IMR-90 (cell line): ENCODE data around the gene SMIM24. TPM values are rescaled to one million over a fixed set of nuclear protein-coding genes. Genes with fewer than 3 reads are reported as not detected.

Source experiments
- ATAC-seq: fragments of 200-7000 bp; cut with Tn5 transposase; 2 replicates; pipeline ENCODE4 v1.9.1; 2020; ENCODE audit warnings: low read depth, mild to moderate bottlenecking, moderate library complexity
- BruUV-seq: library from RNA; stranded (reverse); fragments of 400-500 nt; replicated peaks from 2 replicates; lab custom pipeline; 2021; lab: Mats Ljungman, UMichigan
- CTCF ChIA-PET: fragments of 300-600 bp; formaldehyde crosslinking; extraction: SDS; loops from one replicate; lab custom pipeline; 2021; ENCODE audit warnings: antibody characterized with exemption; lab: Yijun Ruan, JAX
- POLR2A ChIA-PET: fragments of 300-600 bp; sonication (Branson Sonifier 250); formaldehyde crosslinking; loops from one replicate; lab custom pipeline; 2022; ENCODE audit warnings: antibody characterized with exemption; ENCODE audit not compliant: unreplicated experiment; lab: Charles Lee
- DNase-seq: peaks from one replicate; pipeline ENCODE4 v3.0.0; 2013
- H2AFZ ChIP-seq: replicated peaks from 2 replicates; pipeline ENCODE3; 2013; ENCODE audit warnings: low read length, mild to moderate bottlenecking; ENCODE audit not compliant: poor library complexity
- H2AK5ac ChIP-seq: 2 replicates; pipeline ENCODE4 v1.6.1; 2013; ENCODE audit warnings: low read depth, low read length, inconsistent platforms
- H2AK9ac ChIP-seq: replicated peaks from 2 replicates; pipeline ENCODE3; 2013; ENCODE audit warnings: mild to moderate bottlenecking, low read depth, low read length, moderate library complexity; ENCODE audit not compliant: poor library complexity
- H2BK120ac ChIP-seq: 2 replicates; pipeline ENCODE4 v1.6.1; 2013; ENCODE audit warnings: low read depth, low read length, inconsistent platforms
- H2BK15ac ChIP-seq: 3 replicates; pipeline ENCODE4 v1.6.1; 2013; ENCODE audit warnings: low read depth, low read length, inconsistent platforms
- H2BK20ac ChIP-seq: 2 replicates; pipeline ENCODE4 v1.6.1; 2013; ENCODE audit warnings: low read depth, mild to moderate bottlenecking, inconsistent platforms, low read length, moderate library complexity
- H2BK5ac ChIP-seq: 2 replicates; pipeline ENCODE4 v1.6.1; 2013; ENCODE audit warnings: mild to moderate bottlenecking, low read depth, low read length, inconsistent platforms; ENCODE audit not compliant: poor library complexity, severe bottlenecking
- H3K14ac ChIP-seq: replicated peaks from 2 replicates; pipeline ENCODE4 v1.6.1; 2013; ENCODE audit warnings: low read depth, low read length, inconsistent platforms
- H3K18ac ChIP-seq: 2 replicates; pipeline ENCODE4 v1.6.1; 2013; ENCODE audit warnings: low read depth, low read length, control low read depth
- H3K23ac ChIP-seq: 2 replicates; pipeline ENCODE4 v1.6.1; 2013; ENCODE audit warnings: low read depth, low read length, inconsistent platforms
- H3K27ac ChIP-seq: 2 replicates; pipeline ENCODE4 v1.5.1; 2013; ENCODE audit warnings: mild to moderate bottlenecking, control low read depth, low read length; ENCODE audit not compliant: insufficient read depth
- H3K27me3 ChIP-seq: 2 replicates; pipeline ENCODE4 v1.6.1; 2013; ENCODE audit warnings: low read length; ENCODE audit not compliant: control insufficient read depth, insufficient read depth
- H3K36me3 ChIP-seq: 2 replicates; pipeline ENCODE4 v1.6.1; 2013; ENCODE audit warnings: low read length, mixed read lengths; ENCODE audit not compliant: control insufficient read depth, insufficient read depth
- H3K4ac ChIP-seq: 2 replicates; pipeline ENCODE4 v1.6.1; 2013; ENCODE audit warnings: low read depth, low read length, inconsistent platforms
- H3K4me1 ChIP-seq: 2 replicates; pipeline ENCODE4 v1.6.1; 2013; ENCODE audit warnings: low read length, mixed read lengths; ENCODE audit not compliant: control insufficient read depth, insufficient read depth
- H3K4me2 ChIP-seq: 2 replicates; pipeline ENCODE4 v1.6.1; 2013; ENCODE audit warnings: low read depth, mild to moderate bottlenecking, control low read depth, low read length, moderate library complexity
- H3K4me3 ChIP-seq: 2 replicates; pipeline ENCODE4 v1.5.1; 2013; ENCODE audit warnings: low read depth, mild to moderate bottlenecking, control low read depth, low read length, moderate library complexity; ENCODE audit not compliant: insufficient read depth
- H3K56ac ChIP-seq: 2 replicates; pipeline ENCODE4 v1.6.1; 2013; ENCODE audit warnings: low read length, inconsistent platforms; ENCODE audit not compliant: insufficient read depth; ENCODE audit errors: extremely low read depth
- H3K79me1 ChIP-seq, 2 experiments: 2 replicates each; pipeline ENCODE4 v1.6.1; 2013; ENCODE audit warnings: low read length in 2 of 2, inconsistent platforms in 1 of 2, low read depth in 1 of 2
- H3K9ac ChIP-seq: 2 replicates; pipeline ENCODE4 v1.6.1; 2013; ENCODE audit warnings: low read depth, low read length, control low read depth
- H3K9me1 ChIP-seq: 2 replicates; pipeline ENCODE4 v1.6.1; 2013; ENCODE audit warnings: low read length, inconsistent platforms; ENCODE audit not compliant: insufficient read depth
- H3K9me3 ChIP-seq: 2 replicates; pipeline ENCODE4 v1.6.1; 2013; ENCODE audit warnings: low read length; ENCODE audit not compliant: control insufficient read depth, insufficient read depth
- H4K20me1 ChIP-seq: 2 replicates; pipeline ENCODE4 v1.6.1; 2013; ENCODE audit warnings: low read length, inconsistent platforms; ENCODE audit not compliant: insufficient read depth
- H4K5ac ChIP-seq: 2 replicates; pipeline ENCODE4 v1.6.1; 2013; ENCODE audit warnings: mild to moderate bottlenecking, low read depth, low read length, control low read depth
- H4K8ac ChIP-seq, 2 experiments: 2 replicates each; pipeline ENCODE4 v1.6.1; 2013; ENCODE audit warnings: low read depth in 2 of 2, low read length in 2 of 2, control low read depth in 1 of 2, inconsistent platforms in 1 of 2
- H4K91ac ChIP-seq: 2 replicates; pipeline ENCODE4 v1.6.1; 2013; ENCODE audit warnings: low read depth, low read length, inconsistent platforms; ENCODE audit not compliant: insufficient read depth
- FOS ChIP-seq: fragments of 150-350 bp; IDR thresholded peaks from 2 replicates; pipeline ENCODE4 v1.6.1; 2016; ENCODE audit warnings: low read depth, low read length
- MAZ ChIP-seq: IDR thresholded peaks from 2 replicates; pipeline ENCODE4 v1.6.1; 2012; ENCODE audit warnings: low read depth, mild to moderate bottlenecking, low read length, improper control_type of control experiment, moderate library complexity, borderline replicate concordance
- MXI1 ChIP-seq: IDR thresholded peaks from 2 replicates; pipeline ENCODE4 v1.6.1; 2012; ENCODE audit warnings: low read depth, mild to moderate bottlenecking, low read length, moderate library complexity, borderline replicate concordance
- NFE2L2 ChIP-seq: fragments of 150-350 bp; IDR thresholded peaks from 2 replicates; pipeline ENCODE4 v1.6.1; 2016; ENCODE audit warnings: low read depth, mild to moderate bottlenecking, low read length
- POLR2A ChIP-seq: IDR thresholded peaks from 2 replicates; pipeline ENCODE4 v1.6.1; 2012; ENCODE audit warnings: mild to moderate bottlenecking, low read depth, low read length
- RAD21 ChIP-seq: IDR thresholded peaks from 2 replicates; pipeline ENCODE4 v1.6.1; 2012; ENCODE audit warnings: low read length, improper control_type of control experiment
- SMC3 ChIP-seq: fragments of 150-350 bp; IDR thresholded peaks from 2 replicates; pipeline ENCODE4 v1.6.1; 2016; ENCODE audit warnings: low read depth, mild to moderate bottlenecking, antibody characterized with exemption, low read length, moderate library complexity
- WGBS, 2 experiments: methylation state at CpG; one replicate each; pipeline versions ENCODE4 v1.1.5 to v1.1.7; 2013; ENCODE audit warnings: missing lambda C conversion rate in 2 of 2; ENCODE audit not compliant: insufficient read length in 1 of 2; ENCODE audit errors: extremely low coverage in 2 of 2; 5-methylcytosine and 5-hydroxymethylcytosine counted together
- dilution Hi-C: fragments of 300-500 bp; cut with HindIII; formaldehyde crosslinking; loops from one replicate; pipeline ENCODE4 v1.14.3; 2018; ENCODE audit warnings: low sequenced_read_pairs; ENCODE audit not compliant: unreplicated experiment
- in situ Hi-C: fragments of 300-500 bp; cut with MboI; formaldehyde crosslinking; loops from 3 replicates; pipeline ENCODE4 v1.14.3; 2019; ENCODE audit warnings: low sequenced_read_pairs, inconsistent platforms, mixed read lengths
- intact Hi-C: fragments of 100-400 bp; cut with micrococcal nuclease; formaldehyde crosslinking; loops from 2 replicates; pipeline ENCODE4 v1.10.0; 2022
- polyA plus RNA-seq, 3 experiments: library from polyadenylated mRNA; depleted of rRNA; stranded (reverse); fragments of >200 nt; gene quantifications; 2 replicates each; pipeline ENCODE4 v1.2.3, GENCODE V29; 2012; ENCODE audit warnings: low replicate concordance in 1 of 3
- total RNA-seq: library from RNA; depleted of rRNA; stranded (reverse); fragments of >200 nt; gene quantifications from 2 replicates; pipeline ENCODE4 v1.2.3, GENCODE V29; 2012
- TF ChIP-seq, protein P1 (sequence below): fragments of 150-350 bp; IDR thresholded peaks from 2 replicates; pipeline ENCODE4 v1.6.1; 2017; ENCODE audit warnings: mild to moderate bottlenecking, antibody characterized with exemption, low read length, low read depth

Gene SMIM24
- total and polyA plus RNA-seq, 2 of the 4 experiments (the other 2 are of a cell fraction) = not detected

DNA sequence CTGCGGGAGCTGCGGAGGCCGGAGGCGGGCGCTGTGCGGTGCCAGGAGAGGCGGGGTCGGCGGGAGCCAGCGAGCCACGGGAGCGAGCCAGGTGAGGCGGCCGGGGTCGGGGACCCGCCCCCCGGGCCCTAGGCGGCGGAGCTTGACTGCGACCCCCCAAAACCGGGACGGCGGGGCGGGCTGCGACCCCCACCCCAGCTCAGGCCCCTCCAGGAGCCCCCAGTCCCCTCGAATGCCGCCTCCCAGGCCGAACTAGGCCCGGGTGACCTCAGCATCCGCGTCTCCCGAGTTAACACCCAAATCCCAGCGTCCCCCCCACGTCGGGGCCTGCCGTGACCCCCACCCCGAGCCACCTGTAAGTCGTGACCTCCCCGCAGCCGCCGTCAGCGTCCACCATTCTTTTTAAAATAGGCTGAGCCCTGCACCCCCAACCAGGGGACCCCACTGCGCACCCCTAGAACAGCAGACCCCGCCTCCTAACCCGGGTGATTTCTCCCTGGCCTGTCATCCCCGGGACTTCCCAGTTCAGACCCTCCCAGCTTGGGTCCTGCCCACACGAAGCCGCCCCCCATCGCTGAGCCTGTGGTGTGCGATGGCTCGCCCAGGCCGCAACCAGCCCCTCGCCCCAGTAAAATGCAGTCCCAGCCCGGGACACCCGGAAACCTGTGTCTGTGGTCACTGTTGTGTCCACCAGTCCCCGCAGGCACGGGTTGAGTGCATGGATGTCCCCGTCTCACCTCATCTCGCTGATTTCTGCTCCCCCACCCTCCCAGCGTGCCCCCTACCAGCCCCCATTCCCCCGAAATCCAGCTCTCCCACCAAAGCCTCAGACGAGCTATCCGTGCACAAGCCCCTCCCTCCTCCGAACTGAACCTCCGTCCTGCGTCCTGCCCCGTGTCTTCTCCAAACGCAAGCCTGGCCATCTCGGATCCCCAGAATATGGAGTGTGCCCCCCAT is 26.3 kb upstream of the SMIM24 start:
- Histone ChIP-seq H3K9ac (peak overlapping the region; percentile 90), H3K27me3 (no peaks in the 10 kb centered on the region), H2AK5ac (peak overlapping the region; percentile 89), H3K4me1 (peaks cover 16% of the 10 kb centered on the region), H3K23ac (peak overlapping the region; percentile 82), H4K5ac (no peak overlapping the region; the same call in 1 of the 2 replicates), H2BK15ac (no peak overlapping the region), H4K91ac (no peak overlapping the region; the same call in 1 of the 2 replicates), H2BK20ac (no peak overlapping the region), H2AFZ (peak overlapping the region; percentile 88), H3K36me3 (peaks cover 10% of the 10 kb centered on the region), H3K4me2 (peak overlapping the region; percentile 98), H3K79me1 (peaks cover 0 to 57% of the 10 kb centered on the region in 2 experiments; a peak in 2 of 4 replicates), H3K4me3 (peak overlapping the region; percentile 65), H2BK5ac (peak overlapping the region; percentile 47), H3K14ac (peak overlapping the region; percentile 83), H4K8ac (peak overlapping the region; percentile 33 to 66; a peak in 1 of 4 replicates), H3K56ac (0 out of 2 replicates have a peak overlapping the region, but pooled peaks have one; percentile 52), H3K18ac (no peak overlapping the region), H3K27ac (peak overlapping the region; percentile 65), H2AK9ac (peak overlapping the region; percentile 98), H3K9me3 (no peaks in the 10 kb centered on the region), H3K9me1 (peaks cover 15% of the 10 kb centered on the region), H2BK120ac (no peak overlapping the region), H3K4ac (peak overlapping the region; percentile 72), H4K20me1 (peaks cover 45% of the 10 kb centered on the region)
- ChIA-PET CTCF (no interaction called here), POLR2A (interaction anchor here (0.6 kb wide), 2 partner anchors 12 to 138 kb away, joined by 3 to 4 read pairs; no protein-coding TSS in a partner anchor)
- peak; percentile 8 for ATAC-seq
- dilution Hi-C loops = no loop called here
- BruUV-seq = no TSS peak
- in situ Hi-C loops = no loop called here
- no peak for DNase-seq
- WGBS, 2 experiments = 0% methylated on average over 24 of the region's 69 CpGs; no CpG with 5 or more reads in 1 of the 2 experiments
- intact Hi-C loops = loop anchor here (5.0 kb wide), 1 partner anchor 121 kb away; the partner anchor contains the start of gene CACTIN
- no peak for TF ChIP-seq RAD21
- no peak for TF ChIP-seq SMC3
- peak; percentile 80; the same call in 1 of the 2 replicates for TF ChIP-seq POLR2A
- no peak for TF ChIP-seq MAZ
- TF ChIP-seq MXI1 = no peak
- TF ChIP-seq, protein P1, sequence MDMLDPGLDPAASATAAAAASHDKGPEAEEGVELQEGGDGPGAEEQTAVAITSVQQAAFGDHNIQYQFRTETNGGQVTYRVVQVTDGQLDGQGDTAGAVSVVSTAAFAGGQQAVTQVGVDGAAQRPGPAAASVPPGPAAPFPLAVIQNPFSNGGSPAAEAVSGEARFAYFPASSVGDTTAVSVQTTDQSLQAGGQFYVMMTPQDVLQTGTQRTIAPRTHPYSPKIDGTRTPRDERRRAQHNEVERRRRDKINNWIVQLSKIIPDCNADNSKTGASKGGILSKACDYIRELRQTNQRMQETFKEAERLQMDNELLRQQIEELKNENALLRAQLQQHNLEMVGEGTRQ = no peak
- TF ChIP-seq NFE2L2 = no peak
- TF ChIP-seq FOS = no peak
